SK-N-SH treated with all-trans-retinoic acid at 6 μM for 48 hours (cell line): ENCODE data around the gene MOK.

Experiments used
- ARNTL ChIP-seq: fragments of 450-650 bp; formaldehyde crosslinking; IDR thresholded peaks from 2 replicates; pipeline ENCODE4 v1.5.0; 2020; ENCODE audit warnings: low read depth, mild to moderate bottlenecking, moderate library complexity, borderline replicate concordance
- ISL1 ChIP-seq: fragments of 250-450 bp; sonication (Bioruptor Pico); IDR thresholded peaks from 2 replicates; pipeline ENCODE4 v2.1.2; 2022; ENCODE audit warnings: mild to moderate bottlenecking, moderate library complexity
- PATZ1 ChIP-seq: fragments of 250-450 bp; sonication (Bioruptor Pico); IDR thresholded peaks from 2 replicates; pipeline ENCODE4 v1.8.0; 2020; ENCODE audit warnings: mild to moderate bottlenecking, moderate library complexity, borderline replicate concordance
- RARB ChIP-seq: fragments of 250-450 bp; sonication (Bioruptor Pico); IDR thresholded peaks from 2 replicates; pipeline ENCODE4 v1.8.0; 2021; ENCODE audit warnings: mild to moderate bottlenecking, moderate library complexity
- TCF4 ChIP-seq: fragments of 250-450 bp; sonication (Bioruptor Pico); IDR thresholded peaks from 2 replicates; pipeline ENCODE4 v1.8.0; 2021; ENCODE audit warnings: mild to moderate bottlenecking, moderate library complexity, borderline replicate concordance
- TSHZ2 ChIP-seq: fragments of 250-450 bp; sonication (Bioruptor Pico); IDR thresholded peaks from 2 replicates; pipeline ENCODE4 v1.5.0; 2020; ENCODE audit warnings: mild to moderate bottlenecking, moderate library complexity
- ZNF565 ChIP-seq: fragments of 450-650 bp; formaldehyde crosslinking; conservative IDR thresholded peaks from 2 replicates; pipeline ENCODE4 v1.5.0; 2020; ENCODE audit warnings: low read depth, mild to moderate bottlenecking, moderate library complexity
- ZNF8 ChIP-seq: fragments of 450-650 bp; formaldehyde crosslinking; IDR thresholded peaks from 2 replicates; pipeline ENCODE4 v1.5.0; 2020; ENCODE audit warnings: mild to moderate bottlenecking, moderate library complexity

GRCh38 chr14:102209224-102209966, 95.6 kb downstream of the MOK start:
- TF ChIP-seq ZNF8 (no peak), ZNF565 (no peak), TCF4 (CRISPR knock-in tag) (no peak), PATZ1 (CRISPR knock-in tag) (no peak), RARB (no peak), ARNTL (CRISPR knock-in tag) (no peak), TSHZ2 (no peak), ISL1 (CRISPR knock-in tag) (no peak)
